Ovary (tissue), 3 donors: Measurements from ENCODE around the gene ACY1.

ENCODE experiments used
- CTCF ChIP-seq, 3 donors: fragments of 450-650 bp in 2 of 3; fragments of 200-600 bp in 1 of 3; IDR thresholded peaks; one replicate each; pipeline versions ENCODE4 v1.5.1 to v1.8.0; 2016 to 2022; ENCODE audit warnings: antibody characterized with exemption in 3 of 3, mild to moderate bottlenecking in 1 of 3
- EP300 ChIP-seq: sonication (generic); formaldehyde crosslinking; IDR thresholded peaks from one replicate; pipeline ENCODE4 v1.6.1; 2017; ENCODE audit warnings: antibody characterized with exemption
- donor health status: DM: no; HTN: no; CAD: no.

DNA sequence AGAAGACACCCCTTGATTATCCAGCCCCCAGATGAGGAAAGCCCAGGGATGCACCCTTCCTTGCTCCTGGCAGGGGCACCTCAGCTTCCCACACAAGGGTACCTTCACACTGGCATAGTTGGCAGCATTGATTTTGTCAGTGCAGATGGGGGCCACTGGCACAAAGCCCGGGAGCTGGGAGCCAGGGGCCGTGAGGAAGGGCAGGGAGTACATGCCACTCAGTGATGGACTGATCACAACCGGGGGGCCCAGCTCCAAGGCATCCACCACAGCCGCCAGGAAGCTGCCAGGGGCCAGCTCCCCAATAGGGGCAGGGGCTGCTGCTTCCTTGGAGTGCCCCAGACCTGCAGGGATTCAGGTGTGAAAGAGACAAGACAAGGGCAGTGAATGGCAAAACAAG is 13.5 kb upstream of the ACY1 start:
- TF ChIP-seq CTCF (IDR thresholded peaks at IDR 0.05) (no peak), EP300 (no peak)
